Measurements from ENCODE around the gene RAET1L. TPM values are rescaled to one million over a fixed set of nuclear protein-coding genes. Genes with fewer than 3 reads are reported as not detected.

RAET1L gene
- total and polyA plus RNA-seq, 3 donors from 2014 or later: 0.43 TPM; not detected in 2

DNA sequence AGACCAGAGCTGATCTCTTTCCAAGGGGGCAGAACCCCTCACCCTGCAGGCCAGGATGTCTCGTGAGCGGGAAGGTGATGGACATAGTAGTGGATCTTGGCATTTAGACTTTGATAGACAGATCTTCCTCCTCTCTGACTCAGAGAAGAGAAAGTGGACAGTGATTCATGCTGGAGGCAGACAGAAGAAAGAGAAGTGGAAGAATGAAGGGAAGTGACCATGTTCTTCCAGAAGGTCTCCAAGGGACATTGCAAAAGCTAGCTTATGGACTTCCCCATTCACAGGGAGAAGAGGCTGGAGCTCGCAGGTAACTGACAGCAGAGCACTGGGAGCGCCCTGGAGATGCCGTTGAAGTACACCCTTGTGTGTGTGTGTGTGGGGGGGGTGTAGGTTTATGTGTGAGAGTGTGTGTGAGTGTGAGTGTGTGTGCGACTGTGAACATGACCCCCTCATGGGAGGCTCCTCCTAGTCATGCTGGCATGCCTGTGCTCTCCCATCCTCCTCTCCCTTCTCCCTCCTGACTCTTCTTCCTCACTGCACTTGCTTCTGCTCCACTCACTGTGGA, 8.0 kb upstream of the RAET1L start:
- WGBS, 2 donors: 79 to 90% methylated on average over 6 of the region's 6 CpGs
- intact Hi-C loops (cut with DNase I; ENCODE audit: low total_unique reads): no loop called here
- DNase-seq: no peak

DNA sequence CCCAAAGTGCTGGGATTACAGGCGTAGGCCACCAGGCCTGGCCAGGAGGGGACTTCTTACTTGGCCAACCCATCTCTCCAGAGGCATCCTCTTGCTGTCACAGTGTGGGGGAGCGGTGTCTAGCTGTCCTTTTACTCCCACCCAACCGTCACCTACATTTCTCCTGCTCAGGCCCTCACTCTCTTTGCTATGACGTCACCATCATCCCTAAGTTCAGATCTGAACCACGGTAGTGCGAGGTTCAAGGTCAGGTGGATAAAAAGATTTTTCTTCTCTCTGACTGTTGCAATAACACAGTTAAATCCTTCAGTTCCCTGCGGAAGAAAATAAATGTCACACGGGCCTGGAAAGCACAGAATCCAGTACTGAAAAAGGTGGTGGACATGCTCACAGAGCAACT, 7.3 kb upstream of the RAET1L start:
- TF ChIP-seq, protein P1, sequence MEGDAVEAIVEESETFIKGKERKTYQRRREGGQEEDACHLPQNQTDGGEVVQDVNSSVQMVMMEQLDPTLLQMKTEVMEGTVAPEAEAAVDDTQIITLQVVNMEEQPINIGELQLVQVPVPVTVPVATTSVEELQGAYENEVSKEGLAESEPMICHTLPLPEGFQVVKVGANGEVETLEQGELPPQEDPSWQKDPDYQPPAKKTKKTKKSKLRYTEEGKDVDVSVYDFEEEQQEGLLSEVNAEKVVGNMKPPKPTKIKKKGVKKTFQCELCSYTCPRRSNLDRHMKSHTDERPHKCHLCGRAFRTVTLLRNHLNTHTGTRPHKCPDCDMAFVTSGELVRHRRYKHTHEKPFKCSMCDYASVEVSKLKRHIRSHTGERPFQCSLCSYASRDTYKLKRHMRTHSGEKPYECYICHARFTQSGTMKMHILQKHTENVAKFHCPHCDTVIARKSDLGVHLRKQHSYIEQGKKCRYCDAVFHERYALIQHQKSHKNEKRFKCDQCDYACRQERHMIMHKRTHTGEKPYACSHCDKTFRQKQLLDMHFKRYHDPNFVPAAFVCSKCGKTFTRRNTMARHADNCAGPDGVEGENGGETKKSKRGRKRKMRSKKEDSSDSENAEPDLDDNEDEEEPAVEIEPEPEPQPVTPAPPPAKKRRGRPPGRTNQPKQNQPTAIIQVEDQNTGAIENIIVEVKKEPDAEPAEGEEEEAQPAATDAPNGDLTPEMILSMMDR (IDR thresholded peaks at IDR 0.05): no peak
- no peak for TF ChIP-seq POLR2A (IDR thresholded peaks at IDR 0.05)
- Histone ChIP-seq H3K27me3 (no peaks in the 10 kb centered on the region), H3K36me3 (ENCODE audit: low read depth, missing control alignments) (no peaks in the 10 kb centered on the region), H3K9me3 (no peaks in the 10 kb centered on the region), H3K4me3 (no peak overlapping the region), H3K4me1 (no peaks in the 10 kb centered on the region), H3K27ac (no peak overlapping the region)
- 78 to 81% methylated on average over 8 of the region's 8 CpGs for WGBS, 2 donors
- DNase-seq: no peak
- intact Hi-C loops (cut with DNase I; ENCODE audit: low total_unique reads): no loop called here

More for the DNA sequence above, 8.0 kb upstream of the RAET1L start:
- no peaks in the 10 kb centered on the region for H3K4me1 ChIP-seq
- H3K4me3 ChIP-seq: no peak overlapping the region
- no peaks in the 10 kb centered on the region for H3K27me3 ChIP-seq
- TF ChIP-seq, protein P1 (IDR thresholded peaks at IDR 0.05): no peak
- TF ChIP-seq POLR2A (IDR thresholded peaks at IDR 0.05): no peak
- H3K27ac ChIP-seq: no peak overlapping the region
- H3K36me3 ChIP-seq (ENCODE audit: low read depth, missing control alignments): no peaks in the 10 kb centered on the region
- H3K9me3 ChIP-seq: no peaks in the 10 kb centered on the region

DNA sequence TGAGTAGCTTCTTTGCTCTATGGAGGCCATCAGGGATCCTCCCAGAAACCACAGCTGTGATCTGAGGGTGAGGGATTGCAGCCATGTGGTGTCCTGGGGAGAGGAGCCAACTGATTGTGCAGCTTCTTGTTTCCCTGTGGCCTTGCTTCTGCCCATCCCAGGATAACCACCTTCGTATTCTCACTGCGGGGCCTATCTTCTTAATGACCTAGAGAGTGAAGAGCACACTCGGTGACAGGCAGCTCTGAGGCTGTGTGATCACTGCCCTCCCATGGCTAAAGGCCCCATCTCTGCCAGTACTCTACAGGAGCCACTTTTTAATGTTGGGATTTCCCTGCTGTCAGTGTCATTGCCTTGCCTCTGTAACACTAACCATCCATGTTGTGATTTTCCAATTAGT, 5.3 kb upstream of the RAET1L start:
- no peaks in the 10 kb centered on the region for H3K36me3 ChIP-seq (ENCODE audit: low read depth, missing control alignments)
- H3K4me1 ChIP-seq: peaks cover 4% of the 10 kb centered on the region
- no peak overlapping the region for H3K27ac ChIP-seq
- no peaks in the 10 kb centered on the region for H3K27me3 ChIP-seq
- 69% methylated on average over 3 of the region's 3 CpGs for WGBS, 2 donors
- no peaks in the 10 kb centered on the region for H3K9me3 ChIP-seq
- intact Hi-C loops (cut with DNase I; ENCODE audit: low total_unique reads): no loop called here
- TF ChIP-seq, protein P1 (IDR thresholded peaks at IDR 0.05): no peak
- no peak for TF ChIP-seq POLR2A (IDR thresholded peaks at IDR 0.05)
- H3K4me3 ChIP-seq: no peak overlapping the region
- no peak for DNase-seq

DNA sequence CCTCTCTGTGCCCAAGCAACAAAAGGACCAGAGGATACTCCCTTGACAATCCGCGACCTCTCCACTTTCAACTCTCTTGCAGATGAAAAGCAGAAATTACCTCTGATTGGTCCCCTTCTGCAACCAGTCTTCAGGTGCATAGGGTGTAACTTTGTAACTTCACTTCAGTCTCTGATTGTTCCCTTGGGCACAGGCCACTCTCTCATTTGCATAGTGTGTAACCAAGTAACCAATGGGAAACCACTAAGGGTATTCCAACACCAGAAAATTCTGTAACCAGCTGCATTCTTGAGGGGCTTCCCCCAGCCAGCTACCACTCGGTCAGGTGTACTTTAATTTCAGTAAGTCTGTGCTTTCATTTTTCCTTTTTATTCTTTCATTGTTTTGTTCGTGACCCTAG, 4.4 kb upstream of the RAET1L start:
- H3K9me3 ChIP-seq: no peaks in the 10 kb centered on the region
- H3K4me1 ChIP-seq: peaks cover 9% of the 10 kb centered on the region
- 68 to 83% methylated on average over 4 of the region's 4 CpGs for WGBS, 2 donors
- TF ChIP-seq, protein P1 (IDR thresholded peaks at IDR 0.05): no peak
- TF ChIP-seq POLR2A (IDR thresholded peaks at IDR 0.05): no peak
- H3K4me3 ChIP-seq: no peak overlapping the region
- no peak overlapping the region for H3K27ac ChIP-seq
- H3K27me3 ChIP-seq: no peaks in the 10 kb centered on the region
- DNase-seq: no peak
- no peaks in the 10 kb centered on the region for H3K36me3 ChIP-seq (ENCODE audit: low read depth, missing control alignments)
- intact Hi-C loops (cut with DNase I; ENCODE audit: low total_unique reads): no loop called here

DNA sequence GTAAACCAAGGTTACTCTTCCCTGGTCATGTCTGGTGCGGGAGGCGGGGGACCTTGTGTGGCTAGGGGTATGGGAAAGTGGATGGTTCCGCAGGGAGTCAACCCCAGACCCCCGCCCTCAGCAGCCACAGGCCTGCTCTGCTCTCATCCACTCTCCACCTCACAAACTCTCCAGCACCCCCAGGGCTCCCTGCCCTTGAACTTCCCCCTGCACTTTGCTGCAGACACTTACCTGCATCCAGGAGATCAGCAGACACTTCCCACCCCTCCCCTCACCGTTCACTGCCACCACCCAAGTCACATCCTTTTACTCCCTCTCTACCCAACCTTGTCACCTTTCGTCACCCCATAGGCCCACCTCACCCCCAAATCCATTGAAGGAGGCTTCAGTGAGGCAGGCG, 3.9 kb upstream of the RAET1L start:
- Histone ChIP-seq H3K27me3 (no peaks in the 10 kb centered on the region), H3K27ac (no peak overlapping the region), H3K4me3 (no peak overlapping the region), H3K9me3 (no peaks in the 10 kb centered on the region), H3K4me1 (peaks cover 9% of the 10 kb centered on the region), H3K36me3 (ENCODE audit: low read depth, missing control alignments) (no peaks in the 10 kb centered on the region)
- DNase-seq: no peak
- no peak for TF ChIP-seq POLR2A (IDR thresholded peaks at IDR 0.05)
- TF ChIP-seq, protein P1 (IDR thresholded peaks at IDR 0.05): no peak
- 89 to 90% methylated on average over 7 of the region's 7 CpGs for WGBS, 2 donors
- intact Hi-C loops (cut with DNase I; ENCODE audit: low total_unique reads): no loop called here

Measured in testis (tissue), 3 donors.